EH (cell line): ENCODE results near the gene CTAG2.
"Not testable (repeated sequence)": the region's sequence is repeated elsewhere in the genome, so short reads cannot be mapped to it uniquely, and the experiment has no call there.

Source experiments
- DNase-seq: peaks from one replicate; pipeline ENCODE4 v3.0.0-alpha.2; 2015; ENCODE audit warnings: low read depth

Gene CTAG2

DNA sequence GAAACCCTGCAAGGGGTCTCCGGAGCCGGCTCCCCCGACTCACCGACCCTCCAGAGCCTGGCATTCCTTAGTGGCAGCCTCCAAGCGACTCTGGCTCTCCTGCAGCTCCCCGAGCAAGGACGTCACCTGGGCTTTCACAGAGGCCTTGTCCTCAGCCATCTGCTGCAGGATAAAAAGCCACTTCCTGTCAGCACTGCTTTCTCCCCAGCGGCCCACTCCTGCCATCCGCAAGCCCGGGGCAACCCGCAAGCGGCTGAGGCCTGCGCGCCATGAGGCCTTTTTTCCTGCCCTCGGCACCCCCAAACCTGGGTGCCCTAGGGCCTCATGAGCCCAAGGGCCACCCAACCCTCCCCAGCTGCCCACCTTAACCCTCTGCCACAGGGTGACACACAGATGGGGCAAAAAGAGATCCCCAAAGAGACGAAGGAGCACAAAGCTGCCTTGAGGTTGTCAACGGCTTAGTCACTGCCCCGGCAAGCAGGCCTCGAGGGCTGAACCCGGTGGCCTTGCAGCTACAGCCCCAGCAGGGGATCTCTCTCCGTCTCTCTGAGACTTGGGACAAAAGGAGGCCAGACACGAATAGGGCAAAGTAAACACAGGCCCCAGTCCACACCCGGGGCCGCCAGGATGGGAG is 7.5 kb downstream of the CTAG2 start:
- DNase-seq = not testable (repeated sequence)

DNA sequence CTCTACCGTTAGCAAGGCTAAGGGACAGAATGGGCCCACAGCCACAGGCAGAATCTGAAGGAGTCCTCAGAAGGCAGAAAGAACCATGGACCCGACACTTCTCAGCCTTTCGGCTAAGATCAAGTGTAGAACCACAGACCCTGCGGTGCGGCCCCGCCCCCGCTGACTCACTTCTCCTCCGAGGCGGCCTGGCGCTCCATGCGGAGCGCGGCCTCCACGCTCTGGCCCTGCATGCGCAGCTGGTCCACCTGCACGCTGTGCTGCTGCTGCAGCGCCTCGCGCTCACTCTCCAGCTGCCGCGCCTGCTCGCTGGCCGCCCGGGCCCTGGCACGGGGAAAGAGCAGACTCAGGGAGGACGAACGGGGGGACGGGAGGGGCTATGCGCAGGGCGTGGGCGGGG is 9.7 kb downstream of the CTAG2 start:
- DNase-seq = not testable (repeated sequence)

DNA sequence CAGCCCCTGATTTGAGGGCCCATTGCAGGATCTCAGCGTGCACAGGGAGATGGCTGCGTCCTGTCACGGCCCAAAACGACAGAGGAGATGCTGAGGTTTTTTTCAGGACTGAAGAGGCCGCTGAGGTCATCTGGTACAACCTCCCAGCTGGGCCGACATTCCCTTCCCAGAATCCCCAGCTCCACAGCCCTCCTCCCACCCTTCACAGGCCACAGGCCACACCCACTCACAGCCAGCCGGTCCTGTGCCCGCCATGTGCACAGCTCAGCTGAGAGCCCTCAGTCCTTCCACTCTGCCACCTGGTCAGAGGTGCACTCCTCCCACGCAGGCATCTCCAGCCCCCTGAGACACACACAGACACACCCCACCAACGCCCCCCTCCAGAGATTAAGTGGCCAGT is 11.6 kb downstream of the CTAG2 start:
- DNase-seq = not testable (repeated sequence)

DNA sequence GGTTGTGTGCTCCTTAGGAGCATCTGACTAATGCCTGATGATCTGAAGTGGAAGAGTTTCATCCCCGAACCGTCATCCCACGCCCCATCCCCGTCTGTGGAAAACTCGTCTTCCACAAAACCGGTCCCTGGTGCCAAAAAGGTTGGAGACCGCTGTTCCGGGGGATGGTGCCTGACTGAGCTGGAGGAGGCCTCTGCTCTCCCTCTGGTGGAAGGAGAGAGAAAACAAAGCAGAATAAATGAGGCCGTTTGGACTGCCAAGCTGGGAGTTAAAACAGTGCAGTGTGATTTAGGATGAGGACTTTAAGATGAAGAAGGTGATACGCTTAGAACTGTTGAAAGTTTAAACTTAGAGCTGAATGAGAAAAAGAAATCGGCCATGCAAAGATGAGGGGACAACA is 19.7 kb downstream of the CTAG2 start:
- not testable (repeated sequence) for DNase-seq

- not testable (repeated sequence) for DNase-seq
Observed at GRCh38 chrX:154630949-154631348, 22.4 kb downstream of the CTAG2 start.

DNA sequence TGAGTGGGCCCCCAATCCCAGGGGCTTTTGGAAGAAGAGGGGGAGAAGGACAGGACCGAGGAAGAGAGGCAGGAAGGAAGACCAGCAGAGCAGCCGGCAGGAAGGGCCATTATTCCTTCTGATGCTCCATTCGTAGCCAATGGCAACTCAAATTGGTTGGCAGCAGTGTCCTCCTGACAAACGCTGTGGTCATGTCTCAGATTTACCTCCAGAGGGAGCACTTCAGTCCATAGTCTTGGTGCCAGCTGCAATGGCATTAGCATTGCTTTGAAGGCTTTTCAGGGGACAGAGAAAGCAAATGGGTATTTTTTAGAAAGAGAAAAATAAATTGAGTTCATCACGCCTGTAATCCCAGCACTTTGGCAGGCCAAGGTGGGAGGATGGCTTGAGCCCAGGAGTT is 24.4 kb downstream of the CTAG2 start:
- not testable (repeated sequence) for DNase-seq

DNA sequence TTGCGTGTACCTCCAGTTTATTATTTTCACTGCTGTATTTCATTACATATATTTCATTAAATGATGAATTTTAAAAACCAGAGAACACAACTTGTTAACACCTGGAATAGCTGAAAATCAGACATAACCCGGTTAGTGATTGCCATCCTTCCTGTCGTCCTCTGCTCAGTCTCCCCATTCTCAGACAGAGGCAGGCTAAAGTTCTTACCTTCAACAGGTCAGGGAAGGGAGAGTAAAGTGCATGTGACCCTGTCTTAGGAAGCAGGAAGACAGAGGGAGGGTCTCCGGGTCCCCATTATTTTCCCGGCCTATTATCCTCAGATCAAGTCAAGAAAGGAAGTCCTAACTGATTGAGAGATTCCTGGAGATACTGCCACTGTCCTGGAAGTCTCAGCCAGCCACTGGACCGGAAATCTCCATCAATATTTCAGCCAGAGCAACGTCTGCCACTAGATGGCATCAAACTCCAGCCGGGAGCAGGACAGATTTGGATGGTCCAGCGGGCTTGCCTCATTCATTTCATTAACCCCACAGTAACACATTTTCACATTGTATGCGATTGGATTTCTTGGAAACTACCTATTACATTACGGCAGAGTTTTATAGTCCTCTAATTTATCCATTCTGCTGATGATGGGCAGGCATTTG is 32.5 kb downstream of the CTAG2 start:
- DNase-seq = not testable (repeated sequence)

DNA sequence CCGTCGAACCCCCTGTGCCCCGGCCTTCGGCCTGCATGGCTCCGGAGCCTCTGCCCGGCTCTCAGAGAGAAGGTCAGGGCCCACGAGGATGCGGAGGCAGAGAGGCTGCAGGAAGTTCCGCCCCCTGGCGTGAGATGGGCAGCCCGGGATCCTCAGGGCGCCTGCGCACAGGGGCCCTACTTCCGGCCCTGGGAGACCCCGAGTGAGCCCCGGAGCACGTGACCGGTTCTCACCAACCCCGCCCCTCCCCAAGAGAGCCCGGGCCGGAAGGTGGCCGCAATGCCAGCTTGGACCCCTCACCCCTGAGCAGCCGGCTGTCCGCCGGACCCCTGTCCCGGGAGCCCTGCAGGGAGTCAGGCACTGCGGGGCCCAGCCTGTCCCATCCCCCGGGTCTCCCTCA is 34.2 kb downstream of the CTAG2 start, which contains the start of gene CTAG1B:
CTAG1B (minus strand) TSS at position 101 of the 400 bp plus-strand sequence; CDS start at position 37, 64 bp downstream.
- not testable (repeated sequence) for DNase-seq

GRCh38 chrX:154613586-154613985 is 39.8 kb downstream of the CTAG2 start:
- not testable (repeated sequence) for DNase-seq

DNA sequence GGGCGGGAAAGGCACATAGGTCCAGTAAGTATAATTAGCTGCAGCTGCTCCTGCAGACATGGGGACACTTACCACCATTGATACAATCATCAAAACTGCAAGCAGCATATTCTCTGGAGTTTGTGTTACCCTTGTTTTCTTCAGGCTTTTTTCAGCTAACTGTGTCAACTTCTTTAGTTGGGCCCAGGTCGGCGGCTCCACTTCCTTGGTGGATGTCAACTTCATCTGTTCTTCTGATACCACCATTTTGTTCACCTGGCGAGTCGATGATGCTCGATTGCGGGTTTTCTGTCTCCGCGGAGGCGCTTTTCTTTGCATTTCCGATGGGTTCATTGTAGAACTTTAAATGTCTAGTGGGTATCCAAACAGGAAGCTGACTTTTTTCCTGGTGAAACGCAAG is 42.2 kb downstream of the CTAG2 start:
- DNase-seq = not testable (repeated sequence)

DNA sequence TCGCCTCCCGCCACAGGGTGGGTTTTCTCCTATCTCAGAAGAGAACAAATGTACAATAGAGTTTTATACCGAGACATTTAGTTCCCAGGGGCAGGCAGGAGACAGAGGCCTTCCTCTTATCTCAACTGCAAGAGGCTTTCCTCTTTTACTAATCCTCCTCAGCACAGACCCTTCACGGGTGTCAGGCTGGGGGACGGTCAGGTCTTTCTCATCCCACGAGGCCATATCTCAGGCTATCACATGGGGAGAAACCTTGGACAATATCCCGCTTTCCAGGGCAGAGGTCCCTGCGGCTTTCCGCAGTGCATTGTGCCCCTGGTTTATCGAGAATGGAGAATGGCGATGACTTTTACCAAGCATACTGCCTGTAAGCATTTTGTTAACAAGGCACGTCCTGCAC is 44.6 kb downstream of the CTAG2 start:
- DNase-seq = not testable (repeated sequence)

GRCh38 chrX:154607976-154608375 is 45.4 kb downstream of the CTAG2 start:
- not testable (repeated sequence) for DNase-seq

DNA sequence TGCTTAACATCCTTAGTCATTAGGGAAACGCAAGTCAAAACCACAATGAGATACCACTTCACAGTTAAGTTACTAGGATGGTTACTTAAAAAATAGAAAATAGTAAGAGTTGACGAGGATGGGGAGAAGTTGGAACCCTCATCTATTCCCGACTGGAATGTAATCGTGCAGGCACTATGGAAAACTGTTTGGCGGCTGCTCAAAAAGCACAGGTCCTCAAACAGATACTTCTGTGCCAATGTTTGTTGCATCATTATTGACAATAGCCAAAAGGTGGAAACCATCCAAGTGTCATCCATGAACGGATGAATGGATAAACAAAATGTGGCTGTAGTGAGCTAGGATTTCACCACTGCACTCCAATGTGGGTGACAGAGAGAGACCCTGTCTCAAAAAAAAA is 46.0 kb downstream of the CTAG2 start:
- no peak for DNase-seq

GRCh38 chrX:154605566-154605965 is 47.8 kb downstream of the CTAG2 start:
- no peak for DNase-seq

- peak; percentile 64 for DNase-seq
Observed at GRCh38 chrX:154603438-154604430, 49.6 kb downstream of the CTAG2 start.

DNA sequence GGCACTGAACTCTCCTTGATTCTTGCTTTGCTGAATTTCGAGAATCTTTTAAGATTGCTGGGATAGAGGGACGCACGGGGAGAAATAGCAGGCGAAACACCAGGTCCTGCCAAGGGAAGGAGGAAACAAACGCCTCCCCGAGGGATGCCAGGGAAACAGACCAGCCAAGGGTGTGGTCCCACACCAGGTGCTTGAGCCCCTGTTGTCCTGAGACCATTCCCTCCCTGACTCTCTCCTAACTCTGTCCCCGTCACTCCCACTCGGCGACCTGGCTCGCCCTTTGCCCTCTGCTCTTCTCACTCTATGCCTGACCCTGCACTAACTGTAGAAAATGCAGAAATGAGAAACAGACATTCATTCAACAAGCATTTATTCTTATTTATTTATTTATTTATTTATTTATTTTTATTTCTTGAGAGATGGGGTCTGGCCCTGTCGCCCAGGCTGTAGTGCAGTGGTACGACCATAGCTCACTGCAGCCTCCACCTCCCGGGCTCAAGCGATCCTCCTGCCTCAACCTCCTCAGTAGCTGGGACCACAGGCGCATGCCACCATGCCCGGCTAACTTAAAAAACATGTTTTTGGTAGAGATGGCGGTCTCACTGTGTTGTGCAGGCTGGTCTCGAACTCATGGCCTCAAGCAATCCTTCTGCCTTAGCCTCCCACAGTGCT is 50.5 kb downstream of the CTAG2 start:
- DNase-seq = no peak

DNA sequence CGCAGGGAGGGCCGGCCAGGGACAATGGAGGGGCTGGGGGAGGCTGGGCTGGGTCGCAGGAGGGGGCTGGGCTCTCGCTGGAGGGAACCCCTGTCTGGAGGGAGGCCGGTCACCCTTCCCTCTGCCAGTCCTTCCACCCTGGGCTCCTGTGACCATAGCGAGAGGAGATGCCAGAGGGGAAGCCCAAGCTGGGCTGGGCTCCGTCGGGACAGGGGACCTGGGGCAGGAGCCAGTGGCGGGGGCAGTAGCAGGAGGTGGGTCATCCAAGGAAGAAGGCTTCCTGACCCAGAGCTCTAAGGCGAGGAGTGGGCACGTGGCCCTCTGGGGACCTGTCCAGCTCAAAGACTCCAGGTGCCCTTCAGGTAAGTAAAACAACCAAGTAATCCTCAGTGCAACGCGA is 51.2 kb downstream of the CTAG2 start:
- no peak for DNase-seq
